GM18499 (cell line): ENCODE data around the gene IPPK.

ENCODE experiments used
- ATAC-seq: cut with Tn5 transposase; IDR thresholded peaks from one replicate; pipeline ENCODE4 v1.9.1; 2021; ENCODE audit warnings: moderate number of reproducible peaks; ENCODE audit not compliant: insufficient read depth, unreplicated experiment

The IPPK gene

GRCh38 chr9:92617951-92618510 lies 51.9 kb downstream of the IPPK start:
- ATAC-seq = no peak

DNA sequence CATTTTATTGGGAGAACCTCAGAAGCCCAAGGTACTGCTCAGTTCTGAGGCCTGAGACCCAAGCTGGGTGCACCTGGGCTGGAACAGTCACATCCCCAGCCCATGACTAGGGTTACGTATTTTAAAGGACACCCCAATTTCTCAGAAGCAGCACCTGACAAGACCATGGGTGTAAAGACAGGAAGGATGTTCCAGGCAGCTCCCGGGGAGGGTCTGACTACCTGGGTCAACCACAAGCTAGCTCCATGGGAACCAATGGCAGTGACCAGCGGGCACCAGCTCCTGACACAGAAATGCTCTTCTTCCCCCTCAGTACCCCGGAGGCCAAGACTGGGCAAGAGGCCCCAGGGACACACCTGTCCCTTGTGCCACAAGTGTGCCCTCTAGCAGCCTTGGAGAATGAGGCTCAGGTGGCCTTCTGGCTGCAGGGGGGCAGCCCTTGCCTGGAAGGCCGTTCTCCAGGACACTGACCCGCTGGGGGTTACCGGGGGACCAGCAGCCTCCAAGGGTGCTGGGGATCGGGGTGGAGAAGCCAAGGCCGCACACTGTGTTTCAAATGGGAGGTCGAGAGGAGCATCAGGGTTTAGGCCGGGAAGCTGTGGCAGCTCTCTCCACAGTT lies 52.6 kb downstream of the IPPK start:
- no peak for ATAC-seq

DNA sequence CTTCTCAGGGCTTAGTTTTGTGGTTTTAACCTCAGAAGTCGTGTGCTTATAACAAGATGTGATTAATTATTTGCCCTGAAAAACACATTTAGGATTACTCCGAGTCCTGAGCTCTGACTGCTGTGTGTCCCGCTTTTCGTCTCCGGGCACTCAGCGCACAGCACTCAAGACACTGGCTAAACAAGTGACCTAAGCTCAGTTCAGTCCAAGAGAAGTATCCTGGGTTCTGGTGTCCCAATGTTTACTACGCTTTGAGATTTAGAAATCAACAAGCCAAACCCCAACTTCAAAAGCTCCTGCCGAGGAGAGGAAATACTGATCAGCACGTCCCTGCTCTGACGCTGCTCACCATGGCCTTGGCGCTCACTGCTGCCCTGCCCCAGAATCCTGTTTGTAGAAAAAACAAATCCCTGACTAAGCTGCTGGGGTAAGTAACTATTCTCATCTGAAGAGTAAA lies 53.2 kb downstream of the IPPK start:
- no peak for ATAC-seq

DNA sequence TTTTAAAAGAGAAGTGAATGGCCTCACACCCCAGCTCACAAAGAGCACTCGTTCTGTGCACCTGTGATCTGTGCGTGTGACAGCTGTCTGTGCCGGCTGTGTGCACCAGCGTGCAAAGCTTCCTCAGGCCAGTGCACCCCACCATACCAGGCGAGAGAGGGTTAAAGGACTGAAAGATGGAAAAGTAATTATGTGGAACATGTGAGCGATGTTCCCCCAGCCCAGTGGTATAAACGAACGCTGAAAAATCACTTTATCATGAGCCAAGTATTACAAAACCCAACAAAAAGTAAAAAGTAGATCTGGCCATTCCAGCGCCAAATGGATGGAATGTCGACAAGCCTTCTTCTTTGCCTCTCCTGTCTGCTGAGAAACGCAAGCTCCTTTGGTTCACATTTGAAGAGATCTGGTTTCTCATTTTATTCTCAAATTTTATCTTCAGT lies 53.7 kb downstream of the IPPK start:
- no peak for ATAC-seq

DNA sequence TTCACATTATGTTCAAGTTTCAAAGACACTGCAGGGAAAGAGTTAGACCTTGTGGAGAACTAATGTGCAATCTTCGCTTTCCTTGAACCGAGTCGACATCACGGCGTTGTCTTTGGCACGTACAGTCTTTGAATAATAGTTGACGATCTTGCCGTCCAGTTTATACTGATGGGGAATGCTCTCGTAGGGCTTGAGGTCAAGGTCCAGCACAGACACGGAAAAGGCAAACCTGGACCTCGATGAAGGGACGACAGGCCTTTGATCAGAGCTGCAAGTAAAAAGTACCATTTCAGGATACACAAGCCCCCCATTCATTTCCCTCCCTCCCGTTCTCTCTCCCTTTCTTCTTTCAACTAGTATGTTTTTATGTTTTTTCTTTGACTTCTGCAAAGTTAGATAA lies 54.1 kb downstream of the IPPK start:
- no peak for ATAC-seq

DNA sequence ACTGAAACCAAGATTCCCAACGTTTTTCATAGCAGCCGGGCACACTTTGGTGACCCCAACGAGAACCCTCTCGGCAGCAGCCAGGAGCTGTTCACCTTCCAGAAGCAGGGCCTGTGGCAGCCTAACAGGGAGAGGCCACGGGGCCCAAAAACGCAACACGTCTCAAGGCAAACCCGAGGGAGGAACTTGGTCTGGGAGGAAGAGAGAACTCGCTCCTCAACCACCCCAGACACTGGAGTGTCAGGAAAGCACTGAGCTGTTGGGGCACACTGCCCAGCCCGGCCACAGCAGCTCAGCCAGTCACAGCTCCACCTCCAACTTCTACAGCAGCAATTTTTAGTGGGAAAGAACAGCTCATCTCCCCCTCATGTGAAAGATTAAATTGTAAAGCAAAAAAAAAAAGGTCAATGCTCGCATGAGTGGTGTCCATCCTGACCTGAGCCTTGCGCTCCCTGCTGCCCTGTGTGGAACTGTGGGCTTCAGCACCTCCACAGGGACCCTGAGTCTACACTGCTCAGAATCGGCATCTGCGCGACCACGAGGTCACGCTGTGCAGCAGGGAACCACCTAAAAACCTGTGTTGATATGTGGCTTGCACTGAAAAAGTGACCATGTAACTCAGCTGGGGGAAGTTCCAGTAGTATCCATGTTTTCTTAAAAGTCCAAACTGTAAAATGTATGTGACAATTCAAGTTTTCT lies 55.0 kb downstream of the IPPK start:
- ATAC-seq = no peak

GRCh38 chr9:92614123-92614510 lies 55.8 kb downstream of the IPPK start:
- ATAC-seq = no peak

DNA sequence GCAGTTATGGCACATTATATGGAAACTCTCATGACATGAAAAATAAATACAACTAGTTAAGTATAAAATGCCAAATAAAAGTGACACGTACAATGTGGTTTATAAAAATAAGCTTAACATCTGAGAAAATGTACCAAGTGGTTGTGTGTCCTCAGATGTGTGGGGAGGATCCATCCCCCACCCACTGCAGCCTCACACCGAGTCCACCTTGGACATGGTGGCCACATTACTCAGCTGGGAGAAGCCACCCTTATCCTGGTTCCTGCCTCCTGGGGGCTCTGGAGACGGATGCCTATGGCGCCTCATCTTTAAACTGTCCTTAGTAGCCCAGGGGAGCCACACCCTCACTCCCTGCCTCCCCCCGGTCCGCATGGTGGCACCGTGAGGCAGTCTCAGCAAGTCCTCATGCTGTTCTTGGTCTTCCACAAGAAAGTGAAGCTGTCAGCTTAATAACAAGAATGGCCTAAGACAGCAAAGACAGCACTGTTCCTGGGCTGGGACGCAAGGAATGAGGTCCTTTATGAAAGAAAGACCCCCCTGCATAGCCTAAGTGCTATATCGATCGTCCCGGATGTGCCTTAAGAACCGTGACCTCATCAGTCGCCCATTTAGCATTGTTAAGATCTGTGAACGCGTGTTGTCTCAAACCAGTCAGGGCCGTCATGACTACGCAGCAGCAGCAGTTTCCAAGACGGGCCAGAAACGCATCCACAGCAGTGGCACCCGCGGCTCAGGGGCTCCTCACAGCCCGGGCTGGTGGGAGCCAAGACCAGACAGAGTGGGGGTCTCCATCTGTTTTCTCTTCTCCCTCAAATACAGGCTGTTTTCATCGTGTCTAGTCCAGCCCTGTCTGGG lies 56.4 kb downstream of the IPPK start:
- no peak for ATAC-seq

GRCh38 chr9:92612816-92613215 lies 57.1 kb downstream of the IPPK start:
- no peak for ATAC-seq

DNA sequence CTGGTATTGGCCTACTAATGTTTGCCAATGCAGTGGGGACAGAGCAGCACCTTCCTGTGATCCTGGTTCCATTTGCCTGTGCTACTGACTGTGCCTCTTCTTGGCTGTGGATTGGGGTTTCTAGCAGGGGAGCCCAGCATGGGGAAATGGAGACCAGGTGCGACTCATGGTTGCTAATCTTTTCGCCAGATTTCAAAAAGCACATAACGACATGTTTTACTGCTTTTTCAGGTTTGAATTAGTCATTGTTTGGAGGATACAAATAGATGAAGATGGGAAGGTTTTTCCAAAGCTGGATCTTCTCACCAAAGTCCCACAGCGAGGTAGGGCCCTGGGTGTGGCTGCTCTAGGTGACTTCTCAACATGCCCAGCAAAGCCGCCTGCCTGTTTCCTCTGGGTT lies 57.6 kb downstream of the IPPK start:
- no peak for ATAC-seq

DNA sequence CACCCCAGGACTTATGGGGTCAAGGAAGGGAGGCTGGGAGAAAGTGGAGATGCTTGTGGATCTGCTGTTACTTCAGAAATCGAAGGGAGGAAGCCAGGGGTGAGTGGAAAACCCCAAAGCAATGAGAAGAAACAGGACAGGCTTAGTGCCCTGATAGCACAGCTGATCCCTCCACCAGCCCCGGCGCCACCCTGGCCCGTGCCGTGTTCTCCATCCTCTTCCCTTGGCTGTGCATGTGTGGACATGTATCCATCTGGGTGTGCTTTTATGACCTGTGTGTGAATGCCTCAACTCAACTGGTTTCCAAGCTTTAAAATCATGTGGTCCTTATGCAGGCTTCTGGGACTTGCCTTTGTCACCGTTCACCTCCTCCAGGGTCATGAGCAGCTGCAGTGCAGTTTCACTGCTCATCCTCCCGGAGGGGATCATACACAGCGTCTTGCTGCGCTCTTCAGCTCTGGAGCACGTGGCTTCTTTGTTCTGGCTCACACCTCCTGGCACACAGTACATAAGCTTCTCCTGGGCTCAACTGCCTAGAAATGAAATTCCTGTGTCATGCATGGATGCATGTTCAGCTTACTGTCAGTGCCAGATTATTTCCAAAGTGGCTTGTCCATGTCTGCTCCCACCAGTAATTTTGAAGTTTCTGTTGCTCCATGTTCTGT lies 58.2 kb downstream of the IPPK start:
- no peak for ATAC-seq

DNA sequence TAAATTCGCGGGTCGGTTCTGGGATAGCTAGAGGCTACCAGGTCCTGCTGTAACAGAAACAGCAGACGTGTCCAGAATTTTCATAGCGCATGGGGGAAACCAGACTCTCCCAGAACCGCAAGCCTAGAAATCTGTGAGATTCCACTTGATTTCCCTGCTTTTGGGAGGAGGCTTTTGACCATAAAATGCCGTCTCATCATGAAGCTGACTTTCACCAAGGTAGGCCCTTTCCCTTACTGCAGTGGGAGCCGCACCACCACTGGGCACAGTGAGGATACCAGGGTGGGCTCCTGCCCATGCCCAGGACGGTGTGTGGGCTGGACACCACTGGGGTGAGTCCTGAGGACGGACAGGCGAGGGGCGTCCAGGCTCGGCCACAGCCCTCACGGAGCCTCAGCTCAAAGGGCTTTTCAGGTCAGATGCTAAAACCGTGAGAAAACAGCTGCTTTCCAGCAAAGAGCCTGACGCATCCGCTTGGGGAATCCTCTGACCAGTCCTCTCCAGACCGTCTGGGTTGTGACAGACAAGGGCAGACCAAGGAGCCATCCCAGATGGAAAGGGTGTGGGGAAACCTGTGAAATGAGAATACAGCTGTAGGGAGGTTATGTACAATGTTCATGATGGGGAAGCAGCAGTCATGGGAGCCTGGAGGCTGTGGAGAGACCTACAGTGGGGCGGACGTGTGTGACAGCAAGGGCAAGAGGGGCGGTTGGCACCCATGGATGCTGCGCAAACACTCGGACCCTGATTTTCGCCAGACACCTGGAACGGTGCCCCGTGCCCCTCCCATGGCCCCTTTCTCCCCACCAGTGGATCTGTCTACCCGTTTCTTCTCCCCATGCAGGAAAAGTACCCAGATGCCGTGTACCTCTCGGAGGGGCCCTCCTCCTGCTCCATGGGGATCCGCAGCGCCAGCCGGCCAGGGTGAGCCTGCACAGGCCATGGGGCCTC lies 59.2 kb downstream of the IPPK start:
- no peak for ATAC-seq

- no peak for ATAC-seq
These were observed 61.0 kb downstream of the IPPK start for GRCh38 chr9:92608909-92609445.

- no peak for ATAC-seq
These were observed 61.6 kb downstream of the IPPK start for GRCh38 chr9:92608241-92608908.

DNA sequence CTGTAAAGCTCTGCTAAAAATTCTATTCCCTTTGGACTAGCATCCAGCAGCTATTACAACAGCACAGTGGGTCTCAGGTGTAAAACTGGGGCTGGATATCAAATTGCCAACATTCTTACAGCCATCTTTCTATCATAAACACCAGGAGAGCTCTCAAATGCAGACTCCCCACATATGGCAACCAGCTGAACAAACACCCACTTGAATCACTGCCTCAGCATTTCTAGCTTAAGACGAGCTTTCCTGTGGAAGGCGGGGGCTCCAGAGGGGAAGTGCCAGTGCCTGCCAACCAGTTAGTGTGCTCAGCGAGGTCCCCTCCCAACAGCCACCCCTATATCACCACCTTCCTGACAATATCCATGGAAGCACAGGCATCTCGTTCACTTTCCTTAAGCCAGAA lies 62.2 kb downstream of the IPPK start:
- ATAC-seq = no peak

DNA sequence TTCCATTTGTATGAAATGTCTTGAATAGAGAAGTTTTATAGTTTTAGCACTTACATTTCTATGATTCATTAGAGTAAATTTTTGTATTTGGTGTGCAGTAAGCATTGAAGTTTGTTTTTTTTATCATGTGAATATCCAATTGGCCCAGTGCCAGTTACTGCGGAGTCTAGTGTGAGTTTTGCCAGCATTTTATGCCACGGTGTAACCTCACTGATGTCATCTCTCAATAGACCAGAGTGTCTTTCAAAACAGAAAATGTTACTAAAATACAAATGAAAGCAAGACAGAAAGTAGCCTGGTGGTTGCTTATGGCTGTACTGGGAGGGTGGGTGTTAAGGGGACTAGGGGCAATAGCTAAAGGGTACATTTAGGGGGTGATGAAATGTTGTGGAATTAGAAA lies 62.8 kb downstream of the IPPK start:
- ATAC-seq = no peak

- ATAC-seq = no peak
These were observed 64.7 kb downstream of the IPPK start for GRCh38 chr9:92605224-92605623.

- no peak for ATAC-seq
These were observed 65.9 kb downstream of the IPPK start for GRCh38 chr9:92603990-92604389.

- no peak for ATAC-seq
These were observed 66.8 kb downstream of the IPPK start for GRCh38 chr9:92603100-92603499.
